Astrocyte (in vitro differentiated cells and primary cell): ENCODE results near the gene KMT2A.

Experiments used
- EZH2 ChIP-seq: IDR thresholded peaks from 2 replicates; pipeline ENCODE4 v1.6.1; 2012; ENCODE audit warnings: mild to moderate bottlenecking, low read length, inconsistent platforms; ENCODE audit not compliant: insufficient read depth
- TF ChIP-seq, protein P1 (sequence below): IDR thresholded peaks from 2 replicates; pipeline ENCODE4 v1.5.1; 2011; ENCODE audit warnings: low read depth, mild to moderate bottlenecking, inconsistent platforms, low read length, moderate library complexity; ENCODE audit not compliant: insufficient read depth

- TF ChIP-seq, protein P1, sequence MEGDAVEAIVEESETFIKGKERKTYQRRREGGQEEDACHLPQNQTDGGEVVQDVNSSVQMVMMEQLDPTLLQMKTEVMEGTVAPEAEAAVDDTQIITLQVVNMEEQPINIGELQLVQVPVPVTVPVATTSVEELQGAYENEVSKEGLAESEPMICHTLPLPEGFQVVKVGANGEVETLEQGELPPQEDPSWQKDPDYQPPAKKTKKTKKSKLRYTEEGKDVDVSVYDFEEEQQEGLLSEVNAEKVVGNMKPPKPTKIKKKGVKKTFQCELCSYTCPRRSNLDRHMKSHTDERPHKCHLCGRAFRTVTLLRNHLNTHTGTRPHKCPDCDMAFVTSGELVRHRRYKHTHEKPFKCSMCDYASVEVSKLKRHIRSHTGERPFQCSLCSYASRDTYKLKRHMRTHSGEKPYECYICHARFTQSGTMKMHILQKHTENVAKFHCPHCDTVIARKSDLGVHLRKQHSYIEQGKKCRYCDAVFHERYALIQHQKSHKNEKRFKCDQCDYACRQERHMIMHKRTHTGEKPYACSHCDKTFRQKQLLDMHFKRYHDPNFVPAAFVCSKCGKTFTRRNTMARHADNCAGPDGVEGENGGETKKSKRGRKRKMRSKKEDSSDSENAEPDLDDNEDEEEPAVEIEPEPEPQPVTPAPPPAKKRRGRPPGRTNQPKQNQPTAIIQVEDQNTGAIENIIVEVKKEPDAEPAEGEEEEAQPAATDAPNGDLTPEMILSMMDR = no peak
- TF ChIP-seq EZH2 = no peak
These were observed 94.6 kb downstream of the KMT2A start, which contains the start of gene TMEM25 for GRCh38 chr11:118530683-118531596.
